HG02852 (cell line): ENCODE results near the gene HIPK4.

ENCODE experiments used
- ATAC-seq: cut with Tn5 transposase; IDR thresholded peaks from one replicate; pipeline ENCODE4 v1.9.1; 2021; ENCODE audit warnings: mild to moderate bottlenecking, moderate library complexity; ENCODE audit not compliant: unreplicated experiment

HIPK4 gene

GRCh38 chr19:40367577-40368434 lies 22.2 kb downstream of the HIPK4 start:
- ATAC-seq: no peak

- ATAC-seq: no peak
Measured at GRCh38 chr19:40366697-40367561, 23.1 kb downstream of the HIPK4 start.

- no peak for ATAC-seq
Measured at GRCh38 chr19:40365613-40366401, 24.2 kb downstream of the HIPK4 start.

GRCh38 chr19:40365010-40365409 lies 25.0 kb downstream of the HIPK4 start:
- no peak for ATAC-seq

- ATAC-seq: no peak
Measured at GRCh38 chr19:40363069-40363468, 26.9 kb downstream of the HIPK4 start.

- no peak for ATAC-seq
Measured at GRCh38 chr19:40362160-40362559, 27.8 kb downstream of the HIPK4 start.

GRCh38 chr19:40360708-40361241 lies 29.2 kb downstream of the HIPK4 start:
- no peak for ATAC-seq

- no peak for ATAC-seq
Measured at GRCh38 chr19:40360020-40360707, 29.8 kb downstream of the HIPK4 start.

- no peak for ATAC-seq
Measured at GRCh38 chr19:40358773-40359172, 31.2 kb downstream of the HIPK4 start.

GRCh38 chr19:40357640-40358039 lies 32.3 kb downstream of the HIPK4 start:
- ATAC-seq: no peak

GRCh38 chr19:40356681-40357595 lies 33.0 kb downstream of the HIPK4 start:
- no peak for ATAC-seq

GRCh38 chr19:40355975-40356680 lies 33.9 kb downstream of the HIPK4 start:
- ATAC-seq: no peak

GRCh38 chr19:40348961-40349507 lies 40.9 kb downstream of the HIPK4 start:
- ATAC-seq: no peak

GRCh38 chr19:40348125-40348913 lies 41.7 kb downstream of the HIPK4 start, which contains the start of the genes C19orf47 and PLD3:
TSS of gene C19orf47 (minus strand) at chr19:40348397. CDS start at chr19:40341857, 6,540 bp downstream.
TSS of gene PLD3 (plus strand) at chr19:40348695. CDS start at chr19:40366484, 17,789 bp downstream.
- peak; percentile 92 for ATAC-seq

GRCh38 chr19:40344422-40344821 lies 45.6 kb downstream of the HIPK4 start:
- ATAC-seq: no peak

GRCh38 chr19:40342644-40343311 lies 47.2 kb downstream of the HIPK4 start:
- no peak for ATAC-seq
